Keratinocyte (primary cell): Measurements from ENCODE around the gene FAM163A. TPM values are rescaled to one million over a fixed set of nuclear protein-coding genes. Genes with fewer than 3 reads are reported as not detected.

Experiments used
- DNase-seq: peaks from one replicate; pipeline ENCODE4 v3.0.0-alpha.2; 2011; ENCODE audit warnings: low read depth, missing footprints, low spot score
- FAIRE-seq: peaks from 2 replicates; lab custom pipeline; 2011; peaks lifted over from hg19 to GRCh38; lab: Jason Lieb, UNC
- H2AFZ ChIP-seq: 2 replicates; pipeline ENCODE4 v1.6.0; 2012; ENCODE audit warnings: low read length, control low read depth, inconsistent platforms; ENCODE audit not compliant: control insufficient read depth
- H3K27ac ChIP-seq: 2 replicates; pipeline ENCODE4 v1.5.1; 2011; ENCODE audit warnings: low read length; ENCODE audit not compliant: control insufficient read depth, insufficient read depth
- H3K27me3 ChIP-seq: 3 replicates; pipeline ENCODE4 v1.6.0; 2011; ENCODE audit warnings: low read length; ENCODE audit not compliant: control insufficient read depth, insufficient read depth; ENCODE audit errors: extremely low read depth
- H3K36me3 ChIP-seq, 2 experiments: 2 replicates in 1 of 2; 3 replicates in 1 of 2; pipeline ENCODE4 v1.5.1; 2011; ENCODE audit warnings: low read length in 2 of 2, mild to moderate bottlenecking in 1 of 2; ENCODE audit not compliant: control insufficient read depth in 2 of 2, insufficient read depth in 2 of 2; ENCODE audit errors: extremely low read depth in 1 of 2
- H3K4me1 ChIP-seq: 3 replicates; pipeline ENCODE4 v1.5.1; 2011; ENCODE audit warnings: low read length; ENCODE audit not compliant: control insufficient read depth, insufficient read depth; ENCODE audit errors: extremely low read depth
- H3K4me2 ChIP-seq: 3 replicates; pipeline ENCODE4 v1.6.0; 2011; ENCODE audit warnings: low read depth, low read length; ENCODE audit not compliant: control insufficient read depth, insufficient read depth; ENCODE audit errors: extremely low read depth
- H3K4me3 ChIP-seq, 3 experiments: fragments of 200-600 bp in 1 of 3; sonication (generic) in 1 of 3; 2 replicates in 2 of 3; 3 replicates in 1 of 3; pipeline ENCODE4 v1.5.1; 2011 to 2016; ENCODE audit warnings: low read length in 3 of 3, mild to moderate bottlenecking in 3 of 3, control low read depth in 2 of 3, inconsistent platforms in 1 of 3, low read depth in 1 of 3, mixed read lengths in 1 of 3, mixed run types in 1 of 3, moderate library complexity in 1 of 3; ENCODE audit not compliant: control insufficient read depth in 2 of 3, insufficient read depth in 2 of 3; ENCODE audit errors: extremely low read depth in 1 of 3
- H3K79me2 ChIP-seq: 2 replicates; pipeline ENCODE4 v1.6.0; 2012; ENCODE audit warnings: low read length; ENCODE audit not compliant: control insufficient read depth, insufficient read depth
- H3K9ac ChIP-seq: 3 replicates; pipeline ENCODE4 v1.6.0; 2011; ENCODE audit warnings: low read length; ENCODE audit not compliant: control insufficient read depth, insufficient read depth; ENCODE audit errors: extremely low read depth
- H3K9me1 ChIP-seq: 3 replicates; pipeline ENCODE4 v1.6.0; 2011; ENCODE audit warnings: low read length; ENCODE audit not compliant: control insufficient read depth, insufficient read depth; ENCODE audit errors: extremely low read depth
- H3K9me3 ChIP-seq: 2 replicates; pipeline ENCODE4 v1.5.1; 2012; ENCODE audit warnings: low read depth, low read length; ENCODE audit not compliant: control insufficient read depth
- H4K20me1 ChIP-seq: 3 replicates; pipeline ENCODE4 v1.6.0; 2011; ENCODE audit warnings: low read length; ENCODE audit not compliant: control insufficient read depth, insufficient read depth; ENCODE audit errors: extremely low read depth
- CTCF ChIP-seq, 3 experiments: IDR thresholded peaks in 1 of 3; conservative IDR thresholded peaks in 1 of 3; optimal IDR thresholded peaks in 1 of 3; 2 replicates in 2 of 3; 3 replicates in 1 of 3; pipeline versions ENCODE3 to v1.5.1; 2011; ENCODE audit warnings: low read length in 3 of 3, mild to moderate bottlenecking in 3 of 3, moderate library complexity in 2 of 3, control low read depth in 1 of 3, inconsistent platforms in 1 of 3; ENCODE audit not compliant: insufficient read depth in 2 of 3; ENCODE audit errors: extremely low read depth in 1 of 3
- EZH2 ChIP-seq: IDR thresholded peaks from one replicate; pipeline ENCODE4 v1.6.1; 2012; ENCODE audit warnings: inconsistent platforms, mild to moderate bottlenecking, low read length, moderate library complexity
- dilution Hi-C: fragments of 300-500 bp; cut with MboI; formaldehyde crosslinking; loops from one replicate; pipeline ENCODE4 v1.7.0; 2020; ENCODE audit warnings: low sequenced_read_pairs; ENCODE audit not compliant: extremely low pct_ligation_motif_present
- polyA plus RNA-seq, 5 experiments: library from polyadenylated mRNA; depleted of rRNA in 3 of 5; stranded (reverse) in 3 of 5; stranded (forward) in 1 of 5; unstranded in 1 of 5; fragments of >200 nt; gene quantifications; 1 replicate in 1 of 5; 2 replicates in 3 of 5; 3 replicates in 1 of 5; pipeline versions ENCODE4 v1.2.1 to v1.2.3, GENCODE V29; 2011 to 2012; ENCODE audit warnings: missing spikeins in 2 of 5, low read depth in 1 of 5, low replicate concordance in 1 of 5

The FAM163A gene
- polyA plus RNA-seq, 1 donor (not counting 4 experiments of a cell fraction or from before 2014, with no cell fraction given) = not detected

GRCh38 chr1:179805291-179806195, 62.5 kb downstream of the FAM163A start:
- no peaks in the 10 kb centered on the region for H3K79me2 ChIP-seq
- FAIRE-seq (no peak), DNase-seq (no peak)
- H3K36me3 ChIP-seq = no peaks in the 10 kb centered on the region
- H3K4me3 ChIP-seq = no peak overlapping the region
- dilution Hi-C loops = loop anchor here (25.0 kb wide), 1 partner anchor 93 kb away; no protein-coding TSS in a partner anchor
- no peak overlapping the region for H3K27ac ChIP-seq
- no peak overlapping the region for H3K4me2 ChIP-seq
- peaks cover 9% of the 10 kb centered on the region for H3K27me3 ChIP-seq
- peaks cover 7% of the 10 kb centered on the region for H3K4me1 ChIP-seq
- no peak overlapping the region for H3K9ac ChIP-seq
- no peaks in the 10 kb centered on the region for H3K9me1 ChIP-seq
- H2AFZ ChIP-seq = no peak overlapping the region
- TF ChIP-seq CTCF (optimal IDR thresholded peaks at IDR 0.05 in 1 of 3, IDR thresholded peaks at IDR 0.05 in 1 of 3, conservative IDR thresholded peaks at IDR 0.05 in 1 of 3; ENCODE audit: extremely low read depth in 1 of 3, insufficient read depth in 2 of 3, low read length in 3 of 3) = no peak
- no peak for TF ChIP-seq EZH2
- H4K20me1 ChIP-seq = no peaks in the 10 kb centered on the region
- no peaks in the 10 kb centered on the region for H3K9me3 ChIP-seq

GRCh38 chr1:179806333-179806732, 63.2 kb downstream of the FAM163A start:
- FAIRE-seq = no peak

More at GRCh38 chr1:179806333-179806732, 63.2 kb downstream of the FAM163A start:
- no peaks in the 10 kb centered on the region for H3K9me1 ChIP-seq
- no peak overlapping the region for H3K4me2 ChIP-seq
- H4K20me1 ChIP-seq = no peaks in the 10 kb centered on the region
- H3K27ac ChIP-seq = no peak overlapping the region
- H3K36me3 ChIP-seq = no peaks in the 10 kb centered on the region
- H3K27me3 ChIP-seq = peaks cover 6% of the 10 kb centered on the region
- H3K9me3 ChIP-seq = no peaks in the 10 kb centered on the region
- no peak for DNase-seq
- H2AFZ ChIP-seq = no peak overlapping the region
- dilution Hi-C loops = loop anchor here (25.0 kb wide), 1 partner anchor 94 kb away; no protein-coding TSS in a partner anchor
- peaks cover 7% of the 10 kb centered on the region for H3K4me1 ChIP-seq
- TF ChIP-seq EZH2 (no peak), CTCF (optimal IDR thresholded peaks at IDR 0.05 in 1 of 3, IDR thresholded peaks at IDR 0.05 in 1 of 3, conservative IDR thresholded peaks at IDR 0.05 in 1 of 3; ENCODE audit: extremely low read depth in 1 of 3, insufficient read depth in 2 of 3, low read length in 3 of 3) (no peak)
- H3K9ac ChIP-seq = no peak overlapping the region
- no peaks in the 10 kb centered on the region for H3K79me2 ChIP-seq
- no peak overlapping the region for H3K4me3 ChIP-seq
